ENCODE results near the gene ARHGAP33.

- TF ChIP-seq, protein P1, sequence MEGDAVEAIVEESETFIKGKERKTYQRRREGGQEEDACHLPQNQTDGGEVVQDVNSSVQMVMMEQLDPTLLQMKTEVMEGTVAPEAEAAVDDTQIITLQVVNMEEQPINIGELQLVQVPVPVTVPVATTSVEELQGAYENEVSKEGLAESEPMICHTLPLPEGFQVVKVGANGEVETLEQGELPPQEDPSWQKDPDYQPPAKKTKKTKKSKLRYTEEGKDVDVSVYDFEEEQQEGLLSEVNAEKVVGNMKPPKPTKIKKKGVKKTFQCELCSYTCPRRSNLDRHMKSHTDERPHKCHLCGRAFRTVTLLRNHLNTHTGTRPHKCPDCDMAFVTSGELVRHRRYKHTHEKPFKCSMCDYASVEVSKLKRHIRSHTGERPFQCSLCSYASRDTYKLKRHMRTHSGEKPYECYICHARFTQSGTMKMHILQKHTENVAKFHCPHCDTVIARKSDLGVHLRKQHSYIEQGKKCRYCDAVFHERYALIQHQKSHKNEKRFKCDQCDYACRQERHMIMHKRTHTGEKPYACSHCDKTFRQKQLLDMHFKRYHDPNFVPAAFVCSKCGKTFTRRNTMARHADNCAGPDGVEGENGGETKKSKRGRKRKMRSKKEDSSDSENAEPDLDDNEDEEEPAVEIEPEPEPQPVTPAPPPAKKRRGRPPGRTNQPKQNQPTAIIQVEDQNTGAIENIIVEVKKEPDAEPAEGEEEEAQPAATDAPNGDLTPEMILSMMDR (IDR thresholded peaks at IDR 0.05), result no peak
- no peak for TF ChIP-seq POLR2A (IDR thresholded peaks at IDR 0.05)
Observed at GRCh38 chr19:35832054-35832453, 56.7 kb downstream of the ARHGAP33 start.
